GM12875 (cell line): ENCODE measurements around the gene CPD.
"Not testable (repeated sequence)": the region's sequence is repeated elsewhere in the genome, so short reads cannot be mapped to it uniquely, and the experiment has no call there.

Source experiments
- H3K4me3 ChIP-seq: one replicate; pipeline ENCODE4 v1.5.1; 2011; ENCODE audit warnings: low read depth, low read length, control low read depth
- TF ChIP-seq, protein P1 (sequence below): IDR thresholded peaks from 2 replicates; pipeline ENCODE4 v1.5.1; 2011; ENCODE audit warnings: low read depth, mild to moderate bottlenecking, control low read depth, inconsistent platforms, low read length, moderate library complexity, borderline replicate concordance; ENCODE audit not compliant: insufficient read depth

Gene CPD

DNA sequence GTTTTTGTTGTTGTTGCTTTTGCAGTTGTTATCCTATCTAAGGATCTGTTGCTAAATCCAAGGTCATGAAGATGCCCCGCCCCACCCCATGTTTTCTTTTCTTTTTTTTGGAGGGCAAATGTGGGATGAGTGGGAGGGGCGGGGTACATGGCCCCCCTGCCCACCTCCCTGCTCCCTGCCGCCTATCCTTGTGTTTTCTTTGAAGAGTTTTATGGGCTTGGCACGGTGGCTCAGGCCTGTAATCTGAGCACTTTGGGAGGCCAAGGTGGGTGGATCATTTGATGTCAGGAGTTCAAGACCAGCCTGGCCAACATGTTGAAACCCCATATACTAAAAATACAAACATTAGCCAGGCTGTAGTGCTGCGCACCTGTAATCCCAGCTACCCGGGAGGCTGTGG is 79.6 kb downstream of the CPD start:
- H3K4me3 ChIP-seq: no peak overlapping the region
- TF ChIP-seq, protein P1, sequence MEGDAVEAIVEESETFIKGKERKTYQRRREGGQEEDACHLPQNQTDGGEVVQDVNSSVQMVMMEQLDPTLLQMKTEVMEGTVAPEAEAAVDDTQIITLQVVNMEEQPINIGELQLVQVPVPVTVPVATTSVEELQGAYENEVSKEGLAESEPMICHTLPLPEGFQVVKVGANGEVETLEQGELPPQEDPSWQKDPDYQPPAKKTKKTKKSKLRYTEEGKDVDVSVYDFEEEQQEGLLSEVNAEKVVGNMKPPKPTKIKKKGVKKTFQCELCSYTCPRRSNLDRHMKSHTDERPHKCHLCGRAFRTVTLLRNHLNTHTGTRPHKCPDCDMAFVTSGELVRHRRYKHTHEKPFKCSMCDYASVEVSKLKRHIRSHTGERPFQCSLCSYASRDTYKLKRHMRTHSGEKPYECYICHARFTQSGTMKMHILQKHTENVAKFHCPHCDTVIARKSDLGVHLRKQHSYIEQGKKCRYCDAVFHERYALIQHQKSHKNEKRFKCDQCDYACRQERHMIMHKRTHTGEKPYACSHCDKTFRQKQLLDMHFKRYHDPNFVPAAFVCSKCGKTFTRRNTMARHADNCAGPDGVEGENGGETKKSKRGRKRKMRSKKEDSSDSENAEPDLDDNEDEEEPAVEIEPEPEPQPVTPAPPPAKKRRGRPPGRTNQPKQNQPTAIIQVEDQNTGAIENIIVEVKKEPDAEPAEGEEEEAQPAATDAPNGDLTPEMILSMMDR: no peak

DNA sequence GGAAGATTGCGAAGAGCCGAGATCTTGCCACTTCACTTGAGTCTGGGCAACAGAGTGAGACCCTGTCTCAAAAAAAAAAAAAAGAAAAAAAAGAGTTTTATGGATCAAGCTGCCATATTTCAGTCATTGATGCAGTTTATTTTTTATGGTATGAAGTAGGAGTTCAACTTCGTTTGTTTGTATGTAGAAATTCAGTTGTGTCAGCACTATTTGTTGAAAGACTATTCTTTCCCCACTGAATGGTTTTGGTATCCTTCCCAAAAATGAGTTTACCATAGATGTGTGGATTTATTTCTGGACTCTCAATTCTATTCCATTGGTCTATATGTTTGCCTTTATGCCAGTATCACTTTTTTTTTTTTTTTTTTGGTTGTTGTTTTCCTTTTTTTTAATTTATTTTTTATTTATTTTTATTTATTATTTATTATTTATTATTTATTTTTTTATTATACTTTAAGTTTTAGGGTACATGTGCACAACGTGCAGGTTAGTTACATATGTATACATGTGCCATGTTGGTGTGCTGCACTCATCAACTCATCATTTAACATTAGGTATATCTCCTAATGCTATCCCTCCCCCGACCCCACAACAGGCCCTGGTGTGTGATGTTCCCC is 80.2 kb downstream of the CPD start:
- not testable (repeated sequence) for H3K4me3 ChIP-seq

DNA sequence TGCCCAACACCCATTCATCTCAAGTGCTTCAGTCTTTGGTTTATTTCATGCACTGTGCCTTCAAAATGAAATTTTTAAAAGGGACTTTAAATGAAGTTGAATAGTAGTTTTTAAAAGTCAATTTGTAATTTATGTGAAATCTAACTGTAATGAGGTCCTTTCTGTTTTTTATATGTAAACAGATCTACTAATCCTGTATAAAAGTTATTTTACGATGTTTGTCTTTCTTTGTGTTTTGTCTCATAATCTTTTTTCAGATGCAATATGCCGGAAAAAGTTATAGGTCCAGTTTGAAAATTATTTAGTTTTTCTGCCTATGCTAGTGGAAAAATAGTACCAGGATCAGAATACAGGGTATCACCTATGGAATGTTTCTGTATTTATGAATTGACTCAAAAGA is 89.7 kb downstream of the CPD start:
- no peak overlapping the region for H3K4me3 ChIP-seq

DNA sequence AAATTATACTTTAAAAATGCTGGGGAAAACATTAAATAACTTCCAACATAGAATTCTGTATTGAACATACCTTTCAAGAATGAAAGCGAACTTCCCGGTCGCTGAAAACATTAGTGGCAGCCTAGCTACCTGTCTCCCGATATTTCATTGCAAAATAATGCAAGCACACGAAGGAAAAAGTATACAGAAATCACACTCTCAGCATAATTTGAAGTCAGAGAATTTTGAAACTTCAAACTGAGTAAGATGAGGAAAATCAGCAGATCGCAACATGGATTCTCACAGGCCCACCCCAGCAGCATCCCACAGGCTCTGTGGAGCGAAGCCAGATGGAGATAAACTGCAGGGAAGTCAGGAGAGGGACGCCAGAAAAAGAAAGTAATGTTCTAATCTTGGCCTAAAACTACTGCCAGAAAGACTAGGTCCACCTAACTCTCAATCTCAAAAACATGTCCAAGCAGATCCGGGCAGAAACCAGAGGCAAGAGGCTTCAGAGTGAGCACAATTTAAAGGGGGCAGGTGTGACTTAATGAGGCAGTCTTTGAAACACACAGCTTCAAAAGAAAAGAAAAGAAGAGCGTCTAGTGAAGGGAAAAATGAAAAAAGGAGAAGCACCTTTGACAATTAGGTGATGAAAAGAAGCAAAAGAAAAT is 93.6 kb downstream of the CPD start:
- TF ChIP-seq, protein P1: no peak
- H3K4me3 ChIP-seq: no peak overlapping the region

More for the DNA sequence above, 89.7 kb downstream of the CPD start:
- TF ChIP-seq, protein P1: no peak

DNA sequence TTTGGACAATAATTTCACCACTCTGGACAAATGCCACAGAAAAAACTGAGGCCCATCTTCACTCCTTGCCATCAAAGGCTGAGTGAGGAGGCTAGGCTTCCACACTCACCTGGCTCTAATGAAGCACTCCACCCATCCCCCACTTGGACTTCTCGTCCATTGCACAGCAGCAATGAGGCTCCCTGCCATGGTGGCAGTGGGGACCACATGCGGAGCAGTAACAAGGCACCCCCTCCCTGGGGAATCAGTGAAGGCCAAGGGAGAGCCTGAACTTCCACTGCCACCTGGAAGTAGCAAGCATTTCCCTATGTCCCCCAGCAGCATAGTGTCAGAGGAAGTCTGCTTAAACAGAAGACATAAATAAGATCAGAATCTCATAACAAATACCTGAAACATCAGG is 96.5 kb downstream of the CPD start:
- TF ChIP-seq, protein P1: no peak
- H3K4me3 ChIP-seq: no peak overlapping the region

DNA sequence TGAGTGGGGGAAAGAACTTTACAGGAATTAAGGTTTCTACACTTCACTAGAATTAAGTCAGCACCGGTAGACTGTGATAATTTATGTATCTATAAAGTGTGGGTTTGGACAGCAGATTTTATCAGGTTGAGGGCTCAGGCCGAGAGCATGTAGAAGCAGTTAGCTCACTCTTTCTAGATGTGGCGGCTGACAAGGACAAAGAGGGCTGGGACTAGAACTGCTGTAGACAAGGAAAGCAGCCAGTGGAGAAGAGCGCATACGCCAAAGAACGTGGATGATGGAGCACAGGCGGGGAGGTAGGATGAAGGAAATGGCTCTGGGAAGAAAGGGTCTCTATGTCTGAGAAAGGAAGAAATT is 98.0 kb downstream of the CPD start:
- TF ChIP-seq, protein P1: no peak
- H3K4me3 ChIP-seq: peak overlapping the region; percentile 97

DNA sequence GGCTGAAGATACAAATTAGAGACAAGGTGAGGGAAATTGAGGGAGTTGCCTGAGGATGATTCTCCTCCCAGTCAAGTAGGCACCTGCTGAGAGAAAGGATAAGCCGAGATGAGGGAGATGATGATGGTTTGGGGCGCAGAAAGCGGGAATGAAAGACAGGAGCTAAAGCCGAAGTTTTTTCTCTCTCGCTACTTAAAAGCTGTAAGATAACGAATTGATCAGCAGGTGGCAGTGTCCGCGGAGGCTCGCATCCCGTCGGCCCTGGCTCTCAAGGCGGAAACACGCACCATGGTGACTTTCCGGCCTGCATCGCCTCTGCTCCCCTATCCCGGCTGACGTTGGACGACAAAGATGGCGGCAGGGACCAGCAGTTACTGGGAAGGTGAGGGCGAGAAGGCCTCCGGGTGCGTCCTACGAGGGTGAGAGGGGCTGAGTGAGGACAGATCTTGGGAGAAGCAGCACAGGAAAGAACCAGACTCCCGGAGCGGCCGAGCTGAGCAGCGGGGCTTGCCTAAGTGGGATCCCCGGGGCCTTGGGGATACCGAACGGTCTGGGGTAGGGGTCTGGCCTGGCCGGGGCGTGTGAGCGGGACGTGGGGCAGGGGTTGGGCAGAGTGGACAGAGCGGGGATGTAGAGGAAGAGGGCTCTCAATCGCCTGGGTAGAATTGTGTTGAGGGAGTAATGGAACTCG is 98.5 kb downstream of the CPD start, which contains the start of gene GOSR1:
Gene GOSR1, plus strand, starts transcription at position 326 of the 691 bp plus-strand sequence. Its CDS starts 26 bp downstream, at position 352.
- H3K4me3 ChIP-seq: peak within 1 kb of the TSS; percentile 97
- TF ChIP-seq, protein P1: peak; percentile 73
